ENCODE measurements around the gene QRICH1. TPM values are rescaled to one million over a fixed set of nuclear protein-coding genes. Genes with fewer than 3 reads are reported as not detected.
A peak's percentile ranks its signal among the peaks of the same experiment; 100 is the strongest.

Gene QRICH1
- total and polyA plus RNA-seq, 2 donors = 53.3 to 75.8 TPM

GRCh38 chr3:49121132-49121736 is 27.4 kb upstream of the QRICH1 start:
- no peaks in the 10 kb centered on the region for H3K27me3 ChIP-seq (ENCODE audit: control insufficient read depth in 2 of 2, insufficient read depth in 1 of 2, low read length in 1 of 2)
- WGBS = 72% methylated on average over 17 of the region's 17 CpGs
- peaks cover 16 to 25% of the 10 kb centered on the region in 2 donors for H3K4me1 ChIP-seq (ENCODE audit: control insufficient read depth in 2 of 2, insufficient read depth in 2 of 2, low read length in 2 of 2)
- H3K27ac ChIP-seq (ENCODE audit: low read depth in 1 of 2, low read length in 1 of 2) = peak overlapping the region; percentile 96 to 97
- H3K36me3 ChIP-seq (ENCODE audit: control insufficient read depth in 2 of 2, insufficient read depth in 2 of 2, low read length in 1 of 2) = peaks cover 26 to 30% of the 10 kb centered on the region in 2 donors
- DNase-seq (ENCODE audit: low read depth in 6 of 9, low spot score in 9 of 9) = peak in 2 of 9 donors; percentile 22 to 52
- peak overlapping the region; percentile 90 to 98 for H3K4me3 ChIP-seq (ENCODE audit: low read length in 2 of 2)
- H3K9me3 ChIP-seq (ENCODE audit: control insufficient read depth in 2 of 2, insufficient read depth in 1 of 2, low read length in 1 of 2) = no peaks in the 10 kb centered on the region

GRCh38 chr3:49120438-49121131 is 26.7 kb upstream of the QRICH1 start, which contains the start of gene USP19:
Gene USP19 (minus strand): TSS chr3:49120823. CDS start chr3:49119145, 1,678 bp downstream.
- Histone ChIP-seq H3K9me3 (ENCODE audit: control insufficient read depth in 2 of 2, insufficient read depth in 1 of 2, low read length in 1 of 2) (no peaks in the 10 kb centered on the region), H3K27ac (ENCODE audit: low read depth in 1 of 2, low read length in 1 of 2) (peak within 1 kb of the TSS; percentile 96 to 97), H3K27me3 (ENCODE audit: control insufficient read depth in 2 of 2, insufficient read depth in 1 of 2, low read length in 1 of 2) (no peaks in the 10 kb centered on the region), H3K4me3 (ENCODE audit: low read length in 2 of 2) (peak within 1 kb of the TSS; percentile 90 to 98), H3K36me3 (ENCODE audit: control insufficient read depth in 2 of 2, insufficient read depth in 2 of 2, low read length in 1 of 2) (peaks cover 33 to 37% of the 10 kb centered on the region in 2 donors), H3K4me1 (ENCODE audit: control insufficient read depth in 2 of 2, insufficient read depth in 2 of 2, low read length in 2 of 2) (peaks cover 16 to 25% of the 10 kb centered on the region in 2 donors)
- WGBS = 1% methylated on average over 70 of the region's 70 CpGs
- peak; percentile 87 to 96 (median 89) for DNase-seq (ENCODE audit: low read depth in 6 of 9, low spot score in 9 of 9)

GRCh38 chr3:49120096-49120437 is 26.2 kb upstream of the QRICH1 start:
- peak in 2 of 9 donors; percentile 14 to 24 for DNase-seq (ENCODE audit: low read depth in 6 of 9, low spot score in 9 of 9)
- Histone ChIP-seq H3K9me3 (ENCODE audit: control insufficient read depth in 2 of 2, insufficient read depth in 1 of 2, low read length in 1 of 2) (no peaks in the 10 kb centered on the region), H3K27me3 (ENCODE audit: control insufficient read depth in 2 of 2, insufficient read depth in 1 of 2, low read length in 1 of 2) (no peaks in the 10 kb centered on the region), H3K4me3 (ENCODE audit: low read length in 2 of 2) (peak overlapping the region; percentile 90 to 98), H3K36me3 (ENCODE audit: control insufficient read depth in 2 of 2, insufficient read depth in 2 of 2, low read length in 1 of 2) (peaks cover 38 to 42% of the 10 kb centered on the region in 2 donors), H3K4me1 (ENCODE audit: control insufficient read depth in 2 of 2, insufficient read depth in 2 of 2, low read length in 2 of 2) (peaks cover 16 to 25% of the 10 kb centered on the region in 2 donors), H3K27ac (ENCODE audit: low read depth in 1 of 2, low read length in 1 of 2) (peak overlapping the region; percentile 96 to 97)
- 0% methylated on average over 9 of the region's 9 CpGs for WGBS

- 86% methylated on average over 3 of the region's 3 CpGs for WGBS
- H3K4me3 ChIP-seq (ENCODE audit: low read length in 2 of 2) = peak overlapping the region; percentile 90 to 98
Measured at GRCh38 chr3:49119439-49119838, 25.6 kb upstream of the QRICH1 start.

GRCh38 chr3:49119036-49119435 is 25.2 kb upstream of the QRICH1 start:
- no peak overlapping the region for H3K27ac ChIP-seq (ENCODE audit: low read depth in 1 of 2, low read length in 1 of 2)
- no peaks in the 10 kb centered on the region for H3K27me3 ChIP-seq (ENCODE audit: control insufficient read depth in 2 of 2, insufficient read depth in 1 of 2, low read length in 1 of 2)
- H3K4me1 ChIP-seq (ENCODE audit: control insufficient read depth in 2 of 2, insufficient read depth in 2 of 2, low read length in 2 of 2) = peaks cover 16 to 25% of the 10 kb centered on the region in 2 donors
- no peak overlapping the region for H3K4me3 ChIP-seq (ENCODE audit: low read length in 2 of 2)
- 97% methylated on average over 10 of the region's 10 CpGs for WGBS
- no peak for DNase-seq (ENCODE audit: low read depth in 6 of 9, low spot score in 9 of 9)
- peaks cover 48 to 52% of the 10 kb centered on the region in 2 donors for H3K36me3 ChIP-seq (ENCODE audit: control insufficient read depth in 2 of 2, insufficient read depth in 2 of 2, low read length in 1 of 2)
- H3K9me3 ChIP-seq (ENCODE audit: control insufficient read depth in 2 of 2, insufficient read depth in 1 of 2, low read length in 1 of 2) = no peaks in the 10 kb centered on the region

More at GRCh38 chr3:49119439-49119838, 25.6 kb upstream of the QRICH1 start:
- no peaks in the 10 kb centered on the region for H3K27me3 ChIP-seq (ENCODE audit: control insufficient read depth in 2 of 2, insufficient read depth in 1 of 2, low read length in 1 of 2)
- H3K27ac ChIP-seq (ENCODE audit: low read depth in 1 of 2, low read length in 1 of 2) = no peak overlapping the region
- no peak for DNase-seq (ENCODE audit: low read depth in 6 of 9, low spot score in 9 of 9)
- H3K9me3 ChIP-seq (ENCODE audit: control insufficient read depth in 2 of 2, insufficient read depth in 1 of 2, low read length in 1 of 2) = no peaks in the 10 kb centered on the region
- peaks cover 16 to 25% of the 10 kb centered on the region in 2 donors for H3K4me1 ChIP-seq (ENCODE audit: control insufficient read depth in 2 of 2, insufficient read depth in 2 of 2, low read length in 2 of 2)
- peaks cover 44 to 48% of the 10 kb centered on the region in 2 donors for H3K36me3 ChIP-seq (ENCODE audit: control insufficient read depth in 2 of 2, insufficient read depth in 2 of 2, low read length in 1 of 2)

- no peaks in the 10 kb centered on the region for H3K4me1 ChIP-seq (ENCODE audit: control insufficient read depth in 2 of 2, insufficient read depth in 2 of 2, low read length in 2 of 2)
- DNase-seq (ENCODE audit: low read depth in 6 of 9, low spot score in 9 of 9) = no peak
- no peaks in the 10 kb centered on the region for H3K27me3 ChIP-seq (ENCODE audit: control insufficient read depth in 2 of 2, insufficient read depth in 1 of 2, low read length in 1 of 2)
- peaks cover 0 to 1% of the 10 kb centered on the region in 2 donors for H3K9me3 ChIP-seq (ENCODE audit: control insufficient read depth in 2 of 2, insufficient read depth in 1 of 2, low read length in 1 of 2)
- 98% methylated on average over 14 of the region's 14 CpGs for WGBS
- H3K36me3 ChIP-seq (ENCODE audit: control insufficient read depth in 2 of 2, insufficient read depth in 2 of 2, low read length in 1 of 2) = peaks cover 92 to 98% of the 10 kb centered on the region in 2 donors
- no peak overlapping the region for H3K27ac ChIP-seq (ENCODE audit: low read depth in 1 of 2, low read length in 1 of 2)
- H3K4me3 ChIP-seq (ENCODE audit: low read length in 2 of 2) = no peak overlapping the region
Measured at GRCh38 chr3:49112262-49112661, 18.4 kb upstream of the QRICH1 start.

- no peak for DNase-seq (ENCODE audit: low read depth in 6 of 9, low spot score in 9 of 9)
- H3K4me3 ChIP-seq (ENCODE audit: low read length in 2 of 2) = no peak overlapping the region
- no peak overlapping the region for H3K27ac ChIP-seq (ENCODE audit: low read depth in 1 of 2, low read length in 1 of 2)
- no peaks in the 10 kb centered on the region for H3K27me3 ChIP-seq (ENCODE audit: control insufficient read depth in 2 of 2, insufficient read depth in 1 of 2, low read length in 1 of 2)
- peaks cover 83 to 92% of the 10 kb centered on the region in 2 donors for H3K36me3 ChIP-seq (ENCODE audit: control insufficient read depth in 2 of 2, insufficient read depth in 2 of 2, low read length in 1 of 2)
- H3K4me1 ChIP-seq (ENCODE audit: control insufficient read depth in 2 of 2, insufficient read depth in 2 of 2, low read length in 2 of 2) = no peaks in the 10 kb centered on the region
- WGBS = 98% methylated on average over 6 of the region's 6 CpGs
- peaks cover 0 to 1% of the 10 kb centered on the region in 2 donors for H3K9me3 ChIP-seq (ENCODE audit: control insufficient read depth in 2 of 2, insufficient read depth in 1 of 2, low read length in 1 of 2)
Measured at GRCh38 chr3:49111347-49111746, 17.5 kb upstream of the QRICH1 start.

- no peaks in the 10 kb centered on the region for H3K4me1 ChIP-seq (ENCODE audit: control insufficient read depth in 2 of 2, insufficient read depth in 2 of 2, low read length in 2 of 2)
- peaks cover 77 to 89% of the 10 kb centered on the region in 2 donors for H3K36me3 ChIP-seq (ENCODE audit: control insufficient read depth in 2 of 2, insufficient read depth in 2 of 2, low read length in 1 of 2)
- no peak overlapping the region for H3K27ac ChIP-seq (ENCODE audit: low read depth in 1 of 2, low read length in 1 of 2)
- DNase-seq (ENCODE audit: low read depth in 6 of 9, low spot score in 9 of 9) = no peak
- WGBS = 97% methylated on average over 13 of the region's 13 CpGs
- no peaks in the 10 kb centered on the region for H3K27me3 ChIP-seq (ENCODE audit: control insufficient read depth in 2 of 2, insufficient read depth in 1 of 2, low read length in 1 of 2)
- no peak overlapping the region for H3K4me3 ChIP-seq (ENCODE audit: low read length in 2 of 2)
- H3K9me3 ChIP-seq (ENCODE audit: control insufficient read depth in 2 of 2, insufficient read depth in 1 of 2, low read length in 1 of 2) = peaks cover 0 to 1% of the 10 kb centered on the region in 2 donors
Measured at GRCh38 chr3:49110780-49111179, 16.9 kb upstream of the QRICH1 start.

GRCh38 chr3:49108346-49108745 is 14.5 kb upstream of the QRICH1 start:
- H3K4me3 ChIP-seq (ENCODE audit: low read length in 2 of 2) = no peak overlapping the region
- peaks cover 1 to 10% of the 10 kb centered on the region in 2 donors for H3K9me3 ChIP-seq (ENCODE audit: control insufficient read depth in 2 of 2, insufficient read depth in 1 of 2, low read length in 1 of 2)
- H3K36me3 ChIP-seq (ENCODE audit: control insufficient read depth in 2 of 2, insufficient read depth in 2 of 2, low read length in 1 of 2) = peaks cover 53 to 65% of the 10 kb centered on the region in 2 donors
- peaks cover 11 to 14% of the 10 kb centered on the region in 2 donors for H3K4me1 ChIP-seq (ENCODE audit: control insufficient read depth in 2 of 2, insufficient read depth in 2 of 2, low read length in 2 of 2)
- H3K27me3 ChIP-seq (ENCODE audit: control insufficient read depth in 2 of 2, insufficient read depth in 1 of 2, low read length in 1 of 2) = no peaks in the 10 kb centered on the region
- no peak for DNase-seq (ENCODE audit: low read depth in 6 of 9, low spot score in 9 of 9)
- 95% methylated on average over 14 of the region's 14 CpGs for WGBS
- H3K27ac ChIP-seq (ENCODE audit: low read depth in 1 of 2, low read length in 1 of 2) = no peak overlapping the region
